ENCODE measurements around the gene FLACC1. TPM values are rescaled to one million over a fixed set of nuclear protein-coding genes. Genes with fewer than 3 reads are reported as not detected.
A peak's percentile ranks its signal among the peaks of the same experiment; 100 is the strongest.
"Not testable (repeated sequence)": the region's sequence is repeated elsewhere in the genome, so short reads cannot be mapped to it uniquely, and the experiment has no call there.

FLACC1 gene
- total and polyA plus RNA-seq, 2 donors = 1.2 to 1.7 TPM

- H3K27ac ChIP-seq (ENCODE audit: low read depth in 1 of 2, low read length in 1 of 2) = peak overlapping the region in 1 of 2 donors; percentile 21
- not testable (repeated sequence) for H3K36me3 ChIP-seq (ENCODE audit: control insufficient read depth in 2 of 2, insufficient read depth in 2 of 2, low read length in 1 of 2); H3K27me3 ChIP-seq (ENCODE audit: control insufficient read depth in 2 of 2, insufficient read depth in 1 of 2, low read length in 1 of 2); H3K4me3 ChIP-seq (ENCODE audit: low read length in 2 of 2); H3K9me3 ChIP-seq (ENCODE audit: control insufficient read depth in 2 of 2, insufficient read depth in 1 of 2, low read length in 1 of 2)
- H3K4me1 ChIP-seq (ENCODE audit: control insufficient read depth in 2 of 2, insufficient read depth in 2 of 2, low read length in 2 of 2) = peaks cover 19 to 29% of the 10 kb centered on the region in 2 donors
- DNase-seq (ENCODE audit: low read depth in 6 of 9, low spot score in 9 of 9) = peak in 1 of 9 donors; percentile 37
- WGBS = 94% methylated on average over 21 of the region's 21 CpGs
Measured at GRCh38 chr2:201239167-201239935, 117.8 kb downstream of the FLACC1 start.

Other genes starting within 250 kb of the FLACC1 start
- 58.5 TPM for gene CFLAR, start 241.2 kb downstream of the FLACC1 start, total RNA-seq
- gene CFLAR, start 241.2 kb downstream of the FLACC1 start, polyA plus RNA-seq = 84.5 TPM
- 12.2 TPM for gene CASP10, start 174.2 kb downstream of the FLACC1 start, total RNA-seq
- 7.7 TPM for gene CASP10, start 174.2 kb downstream of the FLACC1 start, polyA plus RNA-seq
- 49.4 TPM for gene CASP8, start 96.8 kb downstream of the FLACC1 start, total RNA-seq
- gene CASP8, start 96.8 kb downstream of the FLACC1 start, polyA plus RNA-seq = 41.1 TPM
- 10.1 TPM for gene TRAK2, start 94.1 kb upstream of the FLACC1 start, total RNA-seq
- 13.8 TPM for gene TRAK2, start 94.1 kb upstream of the FLACC1 start, polyA plus RNA-seq
- gene STRADB, start 94.4 kb upstream of the FLACC1 start, total RNA-seq = 19.5 TPM
- gene STRADB, start 94.4 kb upstream of the FLACC1 start, polyA plus RNA-seq = 21.3 TPM